ENCODE measurements around the gene LYPD6B. TPM values are rescaled to one million over a fixed set of nuclear protein-coding genes. Genes with fewer than 3 reads are reported as not detected.

LYPD6B gene
- total RNA-seq, 2 experiments from 2014 or later, result not detected

- Histone ChIP-seq H3K9me3 (ENCODE audit: low read length) (no peaks in the 10 kb centered on the region), H4K20me1 (ENCODE audit: insufficient read depth, low read length) (no peaks in the 10 kb centered on the region), H3K27ac (ENCODE audit: low read depth, low read length, poor library complexity, severe bottlenecking) (no peak overlapping the region), H3K4me3 (ENCODE audit: low read depth, low read length, poor library complexity, severe bottlenecking) (no peak overlapping the region), H2AFZ (ENCODE audit: low read length) (no peak overlapping the region), H3K9me2 (ENCODE audit: insufficient read depth, low read length) (no peaks in the 10 kb centered on the region), H3K79me2 (ENCODE audit: insufficient read depth, low read depth, low read length) (no peaks in the 10 kb centered on the region), H3K4me2 (ENCODE audit: low read length) (no peak overlapping the region), H3K4me1 (ENCODE audit: insufficient read depth, low read length, poor library complexity, severe bottlenecking) (no peaks in the 10 kb centered on the region), H3K36me3 (ENCODE audit: insufficient read depth, low read length) (no peaks in the 10 kb centered on the region)
- ChIA-PET CTCF (ENCODE audit: unreplicated experiment) (no interaction called here), POLR2A (interaction anchor here (1.0 to 1.1 kb wide), 2 partner anchors 16 to 106 kb away, joined by 3 read pairs; no protein-coding TSS in a partner anchor)
- no peak for DNase-seq (ENCODE audit: low spot score)
- TF ChIP-seq EZH2phosphoT487 (IDR thresholded peaks at IDR 0.05; ENCODE audit: borderline replicate concordance, low read depth, low read length), result no peak
- TF ChIP-seq CTCF (conservative IDR thresholded peaks at IDR 0.05; ENCODE audit: low read length), result no peak
- BruUV-seq (replicated peaks), result no TSS peak
- intact Hi-C loops (cut with micrococcal nuclease; ENCODE audit: unreplicated experiment), result no loop called here
Measured at GRCh38 chr2:149093579-149093978, 55.1 kb downstream of the LYPD6B start.

GRCh38 chr2:149094217-149095015 is 55.9 kb downstream of the LYPD6B start:
- DNase-seq (ENCODE audit: low spot score), result no peak
- Histone ChIP-seq H4K20me1 (ENCODE audit: insufficient read depth, low read length) (no peaks in the 10 kb centered on the region), H3K9me3 (ENCODE audit: low read length) (no peaks in the 10 kb centered on the region), H3K4me3 (ENCODE audit: low read depth, low read length, poor library complexity, severe bottlenecking) (no peak overlapping the region), H3K4me1 (ENCODE audit: insufficient read depth, low read length, poor library complexity, severe bottlenecking) (no peaks in the 10 kb centered on the region), H3K79me2 (ENCODE audit: insufficient read depth, low read depth, low read length) (no peaks in the 10 kb centered on the region), H3K36me3 (ENCODE audit: insufficient read depth, low read length) (no peaks in the 10 kb centered on the region), H3K27ac (ENCODE audit: low read depth, low read length, poor library complexity, severe bottlenecking) (no peak overlapping the region), H3K9me2 (ENCODE audit: insufficient read depth, low read length) (no peaks in the 10 kb centered on the region), H3K4me2 (ENCODE audit: low read length) (no peak overlapping the region), H2AFZ (ENCODE audit: low read length) (no peak overlapping the region)
- ChIA-PET CTCF (ENCODE audit: unreplicated experiment) (no interaction called here), POLR2A (interaction anchor here (0.6 kb wide), 1 partner anchor 192 kb away, joined by 3 read pairs; no protein-coding TSS in a partner anchor)
- no TSS peak for BruUV-seq (replicated peaks)
- TF ChIP-seq CTCF (conservative IDR thresholded peaks at IDR 0.05; ENCODE audit: low read length), result no peak
- TF ChIP-seq EZH2phosphoT487 (IDR thresholded peaks at IDR 0.05; ENCODE audit: borderline replicate concordance, low read depth, low read length), result no peak
- intact Hi-C loops (cut with micrococcal nuclease; ENCODE audit: unreplicated experiment), result no loop called here

GRCh38 chr2:149098701-149099100 is 60.2 kb downstream of the LYPD6B start:
- intact Hi-C loops (cut with micrococcal nuclease; ENCODE audit: unreplicated experiment), result no loop called here
- Histone ChIP-seq H3K36me3 (ENCODE audit: insufficient read depth, low read length) (no peaks in the 10 kb centered on the region), H3K4me2 (ENCODE audit: low read length) (no peak overlapping the region), H3K9me3 (ENCODE audit: low read length) (no peaks in the 10 kb centered on the region), H2AFZ (ENCODE audit: low read length) (no peak overlapping the region), H3K79me2 (ENCODE audit: insufficient read depth, low read depth, low read length) (no peaks in the 10 kb centered on the region), H3K4me1 (ENCODE audit: insufficient read depth, low read length, poor library complexity, severe bottlenecking) (no peaks in the 10 kb centered on the region), H4K20me1 (ENCODE audit: insufficient read depth, low read length) (no peaks in the 10 kb centered on the region), H3K4me3 (ENCODE audit: low read depth, low read length, poor library complexity, severe bottlenecking) (no peak overlapping the region), H3K27ac (ENCODE audit: low read depth, low read length, poor library complexity, severe bottlenecking) (no peak overlapping the region), H3K9me2 (ENCODE audit: insufficient read depth, low read length) (no peaks in the 10 kb centered on the region)
- ChIA-PET POLR2A (interaction anchor here (0.6 to 1.0 kb wide), 6 partner anchors 21 to 1199 kb away, joined by 3 to 7 read pairs (median 4); no protein-coding TSS in a partner anchor), CTCF (ENCODE audit: unreplicated experiment) (no interaction called here)
- TF ChIP-seq CTCF (conservative IDR thresholded peaks at IDR 0.05; ENCODE audit: low read length), result no peak
- TF ChIP-seq EZH2phosphoT487 (IDR thresholded peaks at IDR 0.05; ENCODE audit: borderline replicate concordance, low read depth, low read length), result no peak
- BruUV-seq (replicated peaks), result no TSS peak
- DNase-seq (ENCODE audit: low spot score), result no peak
